ENCODE results near the gene MIEF1.

MIEF1 gene

DNA sequence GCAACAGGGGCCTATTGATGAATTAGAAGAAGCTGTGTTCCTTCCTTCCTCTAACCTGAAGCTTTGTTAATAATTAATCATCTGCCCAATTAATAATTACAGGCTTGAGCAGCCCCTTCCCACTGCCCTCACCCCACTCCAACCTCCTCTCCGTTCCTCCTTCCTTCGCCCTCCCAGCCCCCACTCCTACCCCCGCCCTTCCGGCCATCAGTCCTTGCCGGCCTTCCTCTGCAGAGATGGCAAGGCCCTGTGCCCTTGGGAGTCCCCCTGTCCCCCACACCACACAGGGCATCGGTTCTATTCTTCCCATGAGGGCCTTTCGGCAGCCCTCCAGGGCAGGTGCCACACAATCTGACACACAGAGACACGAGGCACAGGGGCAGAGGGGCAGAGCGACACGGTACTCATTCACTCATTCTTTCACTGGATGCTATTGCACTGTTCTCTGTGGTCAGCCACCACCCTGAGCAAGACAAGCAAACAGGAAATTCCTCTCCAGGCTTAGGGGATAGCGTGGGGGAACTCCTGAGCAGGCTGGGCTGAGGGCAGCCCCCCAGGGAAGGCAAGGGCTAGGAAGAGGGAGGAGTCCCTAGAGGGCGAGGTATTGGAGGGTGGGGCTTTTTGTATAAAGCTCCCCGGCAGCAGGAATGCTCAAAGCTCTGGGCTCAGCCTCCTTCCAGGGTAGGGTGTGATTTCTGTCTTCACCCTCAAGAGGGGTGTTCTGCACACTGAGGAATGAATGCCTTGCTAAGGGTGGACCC, 30.5 kb upstream of the MIEF1 start:
- Histone ChIP-seq H3K27ac (ENCODE audit: insufficient read depth, low read depth, low read length, poor library complexity, severe bottlenecking) (no peak overlapping the region), H3K27me3 (ENCODE audit: control insufficient read depth, insufficient read depth, low read length, poor library complexity, severe bottlenecking) (no peaks in the 10 kb centered on the region), H3K4me1 (ENCODE audit: control insufficient read depth, insufficient read depth, low read length) (peaks cover 73% of the 10 kb centered on the region), H3K36me3 (ENCODE audit: control insufficient read depth, insufficient read depth, low read length) (no peaks in the 10 kb centered on the region), H3K9me3 (ENCODE audit: control insufficient read depth, low read length) (no peaks in the 10 kb centered on the region), H3K4me3 (ENCODE audit: insufficient read depth, low read depth, low read length) (peak overlapping the region; percentile 0)
- 35 to 45% methylated on average over 13 of the region's 13 CpGs for WGBS, 2 experiments

DNA sequence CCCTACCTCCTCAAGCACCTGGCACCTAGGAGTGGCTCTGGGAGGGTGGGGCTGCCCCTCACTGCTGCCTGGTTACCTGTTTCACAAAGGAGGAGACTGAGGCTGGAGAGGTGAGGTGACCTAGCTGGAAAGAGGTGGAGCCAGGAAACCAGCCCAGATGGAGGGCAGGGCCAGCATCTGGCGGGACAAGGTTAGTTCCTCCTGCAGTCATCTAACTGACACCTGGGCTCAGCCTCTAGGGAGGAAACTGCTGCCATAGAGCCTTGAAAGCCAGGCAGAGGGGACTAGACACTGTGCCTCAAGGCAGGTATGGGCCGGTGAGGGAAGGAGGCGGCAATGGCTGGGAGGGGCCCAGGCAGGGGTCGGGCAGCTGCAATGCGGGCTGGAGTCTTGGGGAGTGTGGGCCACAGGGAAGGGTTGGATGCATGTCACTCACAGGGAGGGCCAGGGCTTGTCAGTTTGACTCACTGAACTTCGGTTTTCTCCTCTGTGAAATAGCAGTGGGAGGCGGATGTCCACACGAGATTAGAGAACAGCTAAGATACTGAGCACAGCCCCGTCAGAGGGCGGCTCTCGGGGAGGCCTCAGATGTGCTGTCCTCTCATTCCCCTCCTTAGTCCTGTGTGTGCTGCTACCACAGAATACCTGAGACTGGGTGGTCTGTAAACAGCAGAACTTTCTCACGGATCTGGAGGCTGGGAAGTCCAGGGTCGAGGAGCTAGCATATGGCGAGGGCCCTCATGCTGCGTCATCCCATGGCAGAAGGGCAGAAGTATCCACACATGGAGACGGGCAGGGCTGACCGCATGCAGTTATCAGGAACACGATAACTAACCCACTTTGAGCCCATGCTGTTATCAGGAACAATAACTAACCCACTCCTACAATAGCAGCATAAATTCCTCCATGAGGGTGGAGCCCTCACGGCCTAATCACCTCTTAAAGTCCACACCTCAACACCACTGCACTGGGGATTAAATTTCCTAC, 29.2 kb upstream of the MIEF1 start:
- no peaks in the 10 kb centered on the region for H3K36me3 ChIP-seq (ENCODE audit: control insufficient read depth, insufficient read depth, low read length)
- H3K9me3 ChIP-seq (ENCODE audit: control insufficient read depth, low read length) = no peaks in the 10 kb centered on the region
- H3K27ac ChIP-seq (ENCODE audit: insufficient read depth, low read depth, low read length, poor library complexity, severe bottlenecking) = no peak overlapping the region
- H3K27me3 ChIP-seq (ENCODE audit: control insufficient read depth, insufficient read depth, low read length, poor library complexity, severe bottlenecking) = no peaks in the 10 kb centered on the region
- no peak overlapping the region for H3K4me3 ChIP-seq (ENCODE audit: insufficient read depth, low read depth, low read length)
- peaks cover 73% of the 10 kb centered on the region for H3K4me1 ChIP-seq (ENCODE audit: control insufficient read depth, insufficient read depth, low read length)
- WGBS, 2 experiments = 76 to 77% methylated on average over 19 of the region's 19 CpGs

DNA sequence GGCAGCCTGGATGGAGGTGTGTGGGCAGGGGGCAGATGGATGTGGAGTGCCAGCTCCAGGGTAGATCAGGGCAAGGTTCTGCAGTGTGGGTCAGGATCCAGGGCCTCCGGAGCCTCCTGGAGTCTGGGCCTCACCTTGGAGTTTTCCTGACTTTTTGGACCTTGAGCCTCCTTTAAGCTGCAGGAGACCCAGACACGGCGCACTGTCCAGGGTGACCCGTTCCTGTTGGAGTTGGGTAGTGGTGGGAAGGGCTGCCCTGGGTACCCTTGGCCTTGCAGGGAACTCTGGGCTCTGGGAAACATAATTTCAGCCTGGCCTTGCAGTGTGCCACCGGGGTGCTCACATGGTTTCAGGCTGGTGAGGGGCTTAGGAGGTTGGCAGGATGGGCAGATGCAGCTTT, 28.2 kb upstream of the MIEF1 start:
- 93 to 97% methylated on average over 5 of the region's 5 CpGs for WGBS, 2 experiments
- Histone ChIP-seq H3K4me3 (ENCODE audit: insufficient read depth, low read depth, low read length) (no peak overlapping the region), H3K36me3 (ENCODE audit: control insufficient read depth, insufficient read depth, low read length) (no peaks in the 10 kb centered on the region), H3K27ac (ENCODE audit: insufficient read depth, low read depth, low read length, poor library complexity, severe bottlenecking) (no peak overlapping the region), H3K4me1 (ENCODE audit: control insufficient read depth, insufficient read depth, low read length) (peaks cover 73% of the 10 kb centered on the region), H3K27me3 (ENCODE audit: control insufficient read depth, insufficient read depth, low read length, poor library complexity, severe bottlenecking) (no peaks in the 10 kb centered on the region), H3K9me3 (ENCODE audit: control insufficient read depth, low read length) (no peaks in the 10 kb centered on the region)

DNA sequence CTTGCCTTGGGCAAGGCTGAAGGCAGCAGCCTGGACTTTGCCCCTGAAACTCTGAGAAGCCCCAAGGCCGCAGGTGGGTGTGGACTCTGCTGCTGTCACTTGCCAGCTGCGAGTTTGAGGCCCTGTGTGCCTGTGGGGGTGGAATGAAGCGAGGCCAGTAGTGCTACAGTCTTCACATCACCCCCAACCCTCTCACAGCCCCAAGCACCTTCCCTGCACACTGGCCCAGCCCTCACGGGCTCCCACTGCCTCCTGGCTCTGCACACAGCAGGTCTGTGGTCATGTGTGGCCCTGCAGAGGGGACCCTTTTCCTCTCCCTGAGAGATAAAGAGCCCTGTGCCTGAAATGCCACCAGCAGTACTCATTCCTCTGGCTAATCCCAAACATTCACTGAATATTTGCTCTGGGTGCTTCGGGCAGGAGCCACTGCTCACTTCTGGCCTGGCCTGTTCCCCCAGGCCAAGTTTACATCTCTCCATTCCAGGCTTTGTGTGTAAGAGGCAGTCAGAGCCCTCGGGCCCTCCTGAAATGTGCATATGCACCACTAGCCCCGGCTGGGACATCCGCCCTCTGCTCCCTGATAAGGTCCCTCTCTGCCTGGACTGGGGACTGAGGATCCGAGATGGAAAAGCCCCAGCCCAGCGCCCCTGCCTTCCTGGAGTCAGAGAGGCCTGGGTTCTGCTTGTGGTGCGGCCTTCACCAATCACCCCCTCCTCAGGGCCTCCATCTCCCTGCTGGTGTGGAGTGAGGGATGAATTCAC, 27.6 kb upstream of the MIEF1 start:
- Histone ChIP-seq H3K4me3 (ENCODE audit: insufficient read depth, low read depth, low read length) (no peak overlapping the region), H3K4me1 (ENCODE audit: control insufficient read depth, insufficient read depth, low read length) (peaks cover 66% of the 10 kb centered on the region), H3K27ac (ENCODE audit: insufficient read depth, low read depth, low read length, poor library complexity, severe bottlenecking) (peak overlapping the region; percentile 48), H3K9me3 (ENCODE audit: control insufficient read depth, low read length) (no peaks in the 10 kb centered on the region), H3K36me3 (ENCODE audit: control insufficient read depth, insufficient read depth, low read length) (no peaks in the 10 kb centered on the region), H3K27me3 (ENCODE audit: control insufficient read depth, insufficient read depth, low read length, poor library complexity, severe bottlenecking) (no peaks in the 10 kb centered on the region)
- 65 to 72% methylated on average over 10 to 11 of the region's 11 CpGs for WGBS, 2 experiments

DNA sequence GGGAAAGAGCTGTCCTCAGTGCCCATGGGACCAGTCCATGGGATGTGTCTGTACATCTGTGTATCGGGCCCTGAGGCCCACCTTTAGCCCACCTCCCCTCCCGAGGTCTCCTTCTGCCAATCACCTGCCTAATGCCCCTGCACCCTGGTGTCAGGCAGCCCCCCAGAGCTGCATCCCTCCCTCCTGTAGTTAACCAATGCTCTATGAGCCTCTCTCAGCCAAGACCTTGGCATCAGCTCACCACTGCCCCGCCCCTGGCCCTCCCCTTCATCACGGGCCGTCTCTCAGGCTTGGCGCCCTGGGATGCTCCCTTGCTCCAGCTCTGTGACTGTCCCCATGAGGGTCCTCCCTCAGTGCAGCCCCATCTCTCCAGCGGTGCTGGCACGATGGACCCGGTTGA, 26.8 kb upstream of the MIEF1 start:
- Histone ChIP-seq H3K4me3 (ENCODE audit: insufficient read depth, low read depth, low read length) (no peak overlapping the region), H3K27me3 (ENCODE audit: control insufficient read depth, insufficient read depth, low read length, poor library complexity, severe bottlenecking) (no peaks in the 10 kb centered on the region), H3K27ac (ENCODE audit: insufficient read depth, low read depth, low read length, poor library complexity, severe bottlenecking) (no peak overlapping the region), H3K9me3 (ENCODE audit: control insufficient read depth, low read length) (no peaks in the 10 kb centered on the region), H3K36me3 (ENCODE audit: control insufficient read depth, insufficient read depth, low read length) (no peaks in the 10 kb centered on the region), H3K4me1 (ENCODE audit: control insufficient read depth, insufficient read depth, low read length) (peaks cover 58% of the 10 kb centered on the region)
- 83 to 85% methylated on average over 9 of the region's 9 CpGs for WGBS, 2 experiments

DNA sequence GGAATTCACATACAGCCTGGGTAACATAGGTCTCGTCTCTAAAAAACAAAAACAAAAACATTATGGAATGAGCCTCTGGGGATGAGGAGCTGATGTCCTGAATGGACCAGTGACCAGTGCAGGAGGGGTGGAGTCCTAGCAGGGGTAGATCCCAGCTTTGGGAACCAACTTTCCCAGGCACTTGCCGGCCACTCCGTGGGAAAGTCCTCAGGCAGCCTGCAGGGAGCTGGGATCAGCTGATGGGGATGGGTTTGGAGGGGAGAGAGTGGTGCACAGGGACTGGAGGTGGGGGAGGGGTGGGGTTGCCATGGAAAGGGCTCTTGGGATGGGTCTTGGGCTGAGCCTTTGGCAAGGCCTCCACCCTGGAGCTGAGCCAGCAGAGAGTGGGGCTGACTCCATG, 26.2 kb upstream of the MIEF1 start:
- Histone ChIP-seq H3K27me3 (ENCODE audit: control insufficient read depth, insufficient read depth, low read length, poor library complexity, severe bottlenecking) (no peaks in the 10 kb centered on the region), H3K4me3 (ENCODE audit: insufficient read depth, low read depth, low read length) (no peak overlapping the region), H3K4me1 (ENCODE audit: control insufficient read depth, insufficient read depth, low read length) (peaks cover 53% of the 10 kb centered on the region), H3K27ac (ENCODE audit: insufficient read depth, low read depth, low read length, poor library complexity, severe bottlenecking) (peak overlapping the region; percentile 26), H3K9me3 (ENCODE audit: control insufficient read depth, low read length) (no peaks in the 10 kb centered on the region), H3K36me3 (ENCODE audit: control insufficient read depth, insufficient read depth, low read length) (no peaks in the 10 kb centered on the region)
- 62 to 64% methylated on average over 3 of the region's 3 CpGs for WGBS, 2 experiments

DNA sequence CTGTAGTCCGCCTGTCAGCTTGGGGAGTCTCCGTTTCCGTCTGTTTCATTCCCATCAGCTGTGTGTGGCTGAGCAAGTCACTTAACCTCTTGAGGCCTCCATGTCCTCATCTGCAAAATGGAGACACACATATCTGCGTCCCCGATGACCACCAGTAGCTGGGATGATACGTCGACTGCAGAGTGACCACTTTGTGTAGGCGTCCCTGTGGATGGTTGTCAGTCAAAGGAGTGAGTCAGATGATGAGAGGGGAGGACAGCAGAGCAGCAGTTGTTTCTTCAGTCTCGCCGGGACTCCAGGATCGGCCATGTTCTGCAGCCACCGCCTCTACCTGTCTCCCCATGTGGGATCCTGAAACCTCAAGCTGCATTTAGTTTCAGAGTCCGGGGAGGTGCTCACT, 25.4 kb upstream of the MIEF1 start:
- H3K9me3 ChIP-seq (ENCODE audit: control insufficient read depth, low read length) = no peaks in the 10 kb centered on the region
- H3K4me3 ChIP-seq (ENCODE audit: insufficient read depth, low read depth, low read length) = no peak overlapping the region
- no peaks in the 10 kb centered on the region for H3K36me3 ChIP-seq (ENCODE audit: control insufficient read depth, insufficient read depth, low read length)
- WGBS, 2 experiments = 88 to 90% methylated on average over 13 of the region's 13 CpGs
- H3K27me3 ChIP-seq (ENCODE audit: control insufficient read depth, insufficient read depth, low read length, poor library complexity, severe bottlenecking) = no peaks in the 10 kb centered on the region
- peaks cover 45% of the 10 kb centered on the region for H3K4me1 ChIP-seq (ENCODE audit: control insufficient read depth, insufficient read depth, low read length)
- H3K27ac ChIP-seq (ENCODE audit: insufficient read depth, low read depth, low read length, poor library complexity, severe bottlenecking) = no peak overlapping the region

DNA sequence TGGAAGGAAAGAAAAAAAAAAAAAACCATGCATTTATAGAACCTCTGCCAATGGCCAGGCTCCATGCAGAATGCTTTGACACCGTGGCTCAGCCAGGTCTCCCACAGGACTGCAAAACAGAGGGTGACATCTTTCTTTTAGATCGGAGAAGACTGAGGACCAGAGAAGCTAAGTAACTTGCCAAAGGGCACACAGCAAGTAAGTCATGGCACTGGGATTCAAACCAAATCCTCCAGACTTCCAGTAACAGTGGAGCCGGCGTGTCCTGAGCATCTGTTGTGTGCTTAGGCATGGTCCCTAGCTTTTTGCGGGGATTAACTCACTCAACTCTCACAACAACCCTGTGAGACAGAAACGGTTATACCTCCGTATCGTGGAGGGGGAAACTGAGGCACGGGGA, 24.5 kb upstream of the MIEF1 start:
- Histone ChIP-seq H3K4me3 (ENCODE audit: insufficient read depth, low read depth, low read length) (no peak overlapping the region), H3K36me3 (ENCODE audit: control insufficient read depth, insufficient read depth, low read length) (no peaks in the 10 kb centered on the region), H3K9me3 (ENCODE audit: control insufficient read depth, low read length) (no peaks in the 10 kb centered on the region), H3K4me1 (ENCODE audit: control insufficient read depth, insufficient read depth, low read length) (peaks cover 36% of the 10 kb centered on the region), H3K27ac (ENCODE audit: insufficient read depth, low read depth, low read length, poor library complexity, severe bottlenecking) (no peak overlapping the region), H3K27me3 (ENCODE audit: control insufficient read depth, insufficient read depth, low read length, poor library complexity, severe bottlenecking) (no peaks in the 10 kb centered on the region)
- 93 to 94% methylated on average over 9 of the region's 9 CpGs for WGBS, 2 experiments

DNA sequence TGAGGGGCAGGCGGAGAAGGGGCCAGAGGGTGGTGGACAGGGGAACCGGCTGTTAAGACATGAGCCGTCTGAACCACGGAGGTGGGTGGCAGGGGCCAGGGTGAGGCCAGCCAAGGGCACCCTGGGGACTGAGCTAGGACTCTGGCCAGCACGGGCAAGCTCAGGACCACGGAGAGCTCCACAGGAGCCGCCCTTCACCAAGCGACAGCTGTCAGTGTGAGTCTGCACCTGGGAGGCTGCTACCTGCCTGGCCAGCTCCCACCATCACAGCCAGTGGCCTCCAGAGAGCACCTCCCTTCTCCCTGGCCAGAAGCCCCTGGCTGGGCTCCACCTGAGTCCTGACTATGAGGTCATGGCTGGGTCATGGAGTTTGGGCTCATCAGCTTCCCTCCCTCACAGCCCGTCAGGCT, 23.6 kb upstream of the MIEF1 start:
- Histone ChIP-seq H3K27me3 (ENCODE audit: control insufficient read depth, insufficient read depth, low read length, poor library complexity, severe bottlenecking) (no peaks in the 10 kb centered on the region), H3K36me3 (ENCODE audit: control insufficient read depth, insufficient read depth, low read length) (no peaks in the 10 kb centered on the region), H3K4me3 (ENCODE audit: insufficient read depth, low read depth, low read length) (no peak overlapping the region), H3K4me1 (ENCODE audit: control insufficient read depth, insufficient read depth, low read length) (peaks cover 27% of the 10 kb centered on the region), H3K9me3 (ENCODE audit: control insufficient read depth, low read length) (no peaks in the 10 kb centered on the region), H3K27ac (ENCODE audit: insufficient read depth, low read depth, low read length, poor library complexity, severe bottlenecking) (no peak overlapping the region)
- WGBS, 2 experiments = 50 to 52% methylated on average over 9 of the region's 9 CpGs

DNA sequence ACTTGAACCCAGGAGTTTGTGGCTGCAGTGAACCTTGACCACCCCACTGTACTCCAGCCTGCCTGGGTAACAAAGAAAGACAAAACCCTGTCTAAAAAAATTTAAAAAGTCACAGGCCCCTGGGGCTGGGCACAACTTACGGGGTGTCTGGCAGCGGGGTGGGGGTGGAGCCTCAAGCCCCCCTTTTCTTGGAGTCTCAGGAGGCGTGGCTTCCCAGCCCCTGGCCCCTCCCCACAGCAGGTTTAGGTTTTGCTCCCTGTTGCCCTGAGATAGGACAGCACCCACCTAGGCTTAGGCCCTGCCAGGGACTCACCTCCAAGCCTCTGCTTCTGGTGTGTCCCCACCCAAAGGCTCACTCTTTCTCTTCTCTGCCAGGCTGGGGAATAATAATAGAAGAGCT, 22.8 kb upstream of the MIEF1 start:
- H3K4me1 ChIP-seq (ENCODE audit: control insufficient read depth, insufficient read depth, low read length) = peaks cover 20% of the 10 kb centered on the region
- 82% methylated on average over 3 of the region's 3 CpGs for WGBS, 2 experiments
- no peak overlapping the region for H3K4me3 ChIP-seq (ENCODE audit: insufficient read depth, low read depth, low read length)
- no peaks in the 10 kb centered on the region for H3K9me3 ChIP-seq (ENCODE audit: control insufficient read depth, low read length)
- H3K27ac ChIP-seq (ENCODE audit: insufficient read depth, low read depth, low read length, poor library complexity, severe bottlenecking) = no peak overlapping the region
- H3K36me3 ChIP-seq (ENCODE audit: control insufficient read depth, insufficient read depth, low read length) = no peaks in the 10 kb centered on the region
- H3K27me3 ChIP-seq (ENCODE audit: control insufficient read depth, insufficient read depth, low read length, poor library complexity, severe bottlenecking) = no peaks in the 10 kb centered on the region

Data from ectodermal cell (in vitro differentiated cells).